ENCODE data around the gene SPTB.

The SPTB gene

DNA sequence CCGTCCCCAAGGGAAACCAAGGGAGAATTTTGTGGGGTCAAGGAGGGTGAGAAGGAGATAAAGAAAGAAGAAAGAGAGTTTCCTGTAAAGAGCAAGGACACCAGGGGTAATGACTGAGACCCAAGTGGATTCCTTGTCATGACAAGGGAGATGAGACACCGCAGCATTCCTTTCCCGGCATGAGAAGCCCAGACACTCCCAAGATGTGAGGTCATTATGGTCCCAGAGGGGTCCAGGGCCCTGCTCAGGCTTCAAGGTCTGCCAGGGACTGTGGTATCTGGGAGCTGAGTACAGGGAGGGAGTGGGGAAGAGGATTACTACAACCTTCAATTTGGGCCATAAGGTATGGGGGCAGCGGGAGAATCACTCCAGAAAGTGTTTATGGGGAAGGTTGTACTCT is 58.1 kb downstream of the SPTB start:
- no peaks in the 10 kb centered on the region for H3K27me3 ChIP-seq (replicated peaks; ENCODE audit: insufficient read depth, low read length)
- H2AFZ ChIP-seq (ENCODE audit: low read length) = no peak overlapping the region
- no peaks in the 10 kb centered on the region for H3K4me1 ChIP-seq (ENCODE audit: low read length)
- DNase-seq = no peak
- no peak overlapping the region for H3K4me2 ChIP-seq (ENCODE audit: low read depth, low read length)
- H3K79me2 ChIP-seq (ENCODE audit: low read length) = no peaks in the 10 kb centered on the region
- no peaks in the 10 kb centered on the region for H3K36me3 ChIP-seq (replicated peaks; ENCODE audit: insufficient read depth, low read length)
- no peak overlapping the region for H3K4me3 ChIP-seq (ENCODE audit: low read length)
- H3F3A ChIP-seq (ENCODE audit: insufficient read depth, low read length) = no peaks in the 10 kb centered on the region
- H3K9ac ChIP-seq (ENCODE audit: low read length) = no peak overlapping the region
- H3K9me3 ChIP-seq (replicated peaks; ENCODE audit: insufficient read depth, low read length) = no peaks in the 10 kb centered on the region
- H3K9me2 ChIP-seq (replicated peaks; ENCODE audit: insufficient read depth, low read length) = no peaks in the 10 kb centered on the region
- TF ChIP-seq EZH2phosphoT487 (IDR thresholded peaks at IDR 0.05; ENCODE audit: low read length) = no peak
- TF ChIP-seq, protein P1, sequence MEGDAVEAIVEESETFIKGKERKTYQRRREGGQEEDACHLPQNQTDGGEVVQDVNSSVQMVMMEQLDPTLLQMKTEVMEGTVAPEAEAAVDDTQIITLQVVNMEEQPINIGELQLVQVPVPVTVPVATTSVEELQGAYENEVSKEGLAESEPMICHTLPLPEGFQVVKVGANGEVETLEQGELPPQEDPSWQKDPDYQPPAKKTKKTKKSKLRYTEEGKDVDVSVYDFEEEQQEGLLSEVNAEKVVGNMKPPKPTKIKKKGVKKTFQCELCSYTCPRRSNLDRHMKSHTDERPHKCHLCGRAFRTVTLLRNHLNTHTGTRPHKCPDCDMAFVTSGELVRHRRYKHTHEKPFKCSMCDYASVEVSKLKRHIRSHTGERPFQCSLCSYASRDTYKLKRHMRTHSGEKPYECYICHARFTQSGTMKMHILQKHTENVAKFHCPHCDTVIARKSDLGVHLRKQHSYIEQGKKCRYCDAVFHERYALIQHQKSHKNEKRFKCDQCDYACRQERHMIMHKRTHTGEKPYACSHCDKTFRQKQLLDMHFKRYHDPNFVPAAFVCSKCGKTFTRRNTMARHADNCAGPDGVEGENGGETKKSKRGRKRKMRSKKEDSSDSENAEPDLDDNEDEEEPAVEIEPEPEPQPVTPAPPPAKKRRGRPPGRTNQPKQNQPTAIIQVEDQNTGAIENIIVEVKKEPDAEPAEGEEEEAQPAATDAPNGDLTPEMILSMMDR (IDR thresholded peaks at IDR 0.05; ENCODE audit: low read length) = no peak
- TF ChIP-seq EZH2 (optimal IDR thresholded peaks at IDR 0.05; ENCODE audit: low read depth, low read length) = no peak
- H4K20me1 ChIP-seq (ENCODE audit: insufficient read depth, low read length) = no peaks in the 10 kb centered on the region
- no peak overlapping the region for H3K27ac ChIP-seq (ENCODE audit: low read length)

DNA sequence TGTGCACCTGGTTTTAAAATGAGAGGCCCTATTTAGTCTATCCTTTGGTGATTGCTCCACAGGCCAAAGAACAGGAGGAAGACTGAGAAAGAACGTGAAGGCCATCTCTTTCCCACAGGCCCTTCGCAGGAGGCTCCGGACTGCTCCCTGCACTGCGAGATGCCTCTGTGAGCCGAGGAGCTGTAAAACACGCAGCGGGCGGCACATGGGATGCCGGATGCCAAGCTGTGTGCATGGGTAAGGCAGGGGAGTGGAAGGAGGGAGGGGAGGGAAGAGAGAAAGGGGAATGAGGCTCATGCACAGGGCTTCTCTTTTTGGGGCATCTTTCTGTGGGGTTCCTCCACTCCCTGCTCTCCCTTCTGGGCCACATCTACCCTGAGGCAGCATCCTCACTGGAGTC is 61.6 kb downstream of the SPTB start:
- DNase-seq = no peak
- no peaks in the 10 kb centered on the region for H3K79me2 ChIP-seq (ENCODE audit: low read length)
- no peaks in the 10 kb centered on the region for H3K9me3 ChIP-seq (replicated peaks; ENCODE audit: insufficient read depth, low read length)
- no peak overlapping the region for H3K27ac ChIP-seq (ENCODE audit: low read length)
- H4K20me1 ChIP-seq (ENCODE audit: insufficient read depth, low read length) = no peaks in the 10 kb centered on the region
- H2AFZ ChIP-seq (ENCODE audit: low read length) = no peak overlapping the region
- H3K4me1 ChIP-seq (ENCODE audit: low read length) = peaks cover 2% of the 10 kb centered on the region; the same call in 1 of the 2 replicates
- no peak overlapping the region for H3K4me2 ChIP-seq (ENCODE audit: low read depth, low read length)
- H3K36me3 ChIP-seq (replicated peaks; ENCODE audit: insufficient read depth, low read length) = no peaks in the 10 kb centered on the region
- H3K9ac ChIP-seq (ENCODE audit: low read length) = no peak overlapping the region
- TF ChIP-seq, protein P1 (IDR thresholded peaks at IDR 0.05; ENCODE audit: low read length) = no peak
- TF ChIP-seq EZH2phosphoT487 (IDR thresholded peaks at IDR 0.05; ENCODE audit: low read length) = no peak
- TF ChIP-seq EZH2 (optimal IDR thresholded peaks at IDR 0.05; ENCODE audit: low read depth, low read length) = no peak
- H3K9me2 ChIP-seq (replicated peaks; ENCODE audit: insufficient read depth, low read length) = no peaks in the 10 kb centered on the region
- H3K4me3 ChIP-seq (ENCODE audit: low read length) = no peak overlapping the region
- H3K27me3 ChIP-seq (replicated peaks; ENCODE audit: insufficient read depth, low read length) = no peaks in the 10 kb centered on the region
- H3F3A ChIP-seq (ENCODE audit: insufficient read depth, low read length) = no peaks in the 10 kb centered on the region

DNA sequence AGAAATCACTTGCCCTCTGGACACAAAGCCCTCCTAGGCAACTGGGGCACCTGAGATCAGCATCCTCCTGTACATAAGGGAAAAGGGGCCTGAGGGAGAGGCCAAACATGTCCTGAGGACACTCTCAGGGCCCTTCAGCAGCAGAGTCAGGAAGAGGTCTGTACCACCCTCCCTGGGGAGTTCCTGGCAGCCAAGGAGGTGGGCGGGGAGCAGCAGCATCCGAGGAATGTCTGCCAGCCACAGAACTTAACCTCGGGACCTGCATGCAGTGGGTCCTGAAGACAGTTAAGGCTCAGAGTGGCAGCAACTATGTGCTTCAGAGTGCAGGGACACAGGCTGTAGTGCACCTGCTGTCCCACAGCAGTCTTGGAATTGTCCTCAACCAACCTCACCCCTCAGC is 62.1 kb downstream of the SPTB start:
- Histone ChIP-seq H3K9me2 (replicated peaks; ENCODE audit: insufficient read depth, low read length) (no peaks in the 10 kb centered on the region), H3K27ac (ENCODE audit: low read length) (no peak overlapping the region), H3K9ac (ENCODE audit: low read length) (no peak overlapping the region), H2AFZ (ENCODE audit: low read length) (no peak overlapping the region), H4K20me1 (ENCODE audit: insufficient read depth, low read length) (no peaks in the 10 kb centered on the region), H3K4me3 (ENCODE audit: low read length) (no peak overlapping the region), H3F3A (ENCODE audit: insufficient read depth, low read length) (no peaks in the 10 kb centered on the region), H3K79me2 (ENCODE audit: low read length) (no peaks in the 10 kb centered on the region), H3K4me1 (ENCODE audit: low read length) (peaks cover 7% of the 10 kb centered on the region), H3K4me2 (ENCODE audit: low read depth, low read length) (no peak overlapping the region), H3K9me3 (replicated peaks; ENCODE audit: insufficient read depth, low read length) (no peaks in the 10 kb centered on the region), H3K36me3 (replicated peaks; ENCODE audit: insufficient read depth, low read length) (no peaks in the 10 kb centered on the region), H3K27me3 (replicated peaks; ENCODE audit: insufficient read depth, low read length) (no peaks in the 10 kb centered on the region)
- TF ChIP-seq EZH2 (optimal IDR thresholded peaks at IDR 0.05; ENCODE audit: low read depth, low read length) = no peak
- TF ChIP-seq, protein P1 (IDR thresholded peaks at IDR 0.05; ENCODE audit: low read length) = no peak
- no peak for TF ChIP-seq EZH2phosphoT487 (IDR thresholded peaks at IDR 0.05; ENCODE audit: low read length)
- no peak for DNase-seq
